ENCODE data around the gene ASF1A. TPM values are rescaled to one million over a fixed set of nuclear protein-coding genes. Genes with fewer than 3 reads are reported as not detected.
A peak's percentile ranks its signal among the peaks of the same experiment; 100 is the strongest.

The ASF1A gene
- total RNA-seq, 1 donor from 2014 or later, result 10.2 TPM

DNA sequence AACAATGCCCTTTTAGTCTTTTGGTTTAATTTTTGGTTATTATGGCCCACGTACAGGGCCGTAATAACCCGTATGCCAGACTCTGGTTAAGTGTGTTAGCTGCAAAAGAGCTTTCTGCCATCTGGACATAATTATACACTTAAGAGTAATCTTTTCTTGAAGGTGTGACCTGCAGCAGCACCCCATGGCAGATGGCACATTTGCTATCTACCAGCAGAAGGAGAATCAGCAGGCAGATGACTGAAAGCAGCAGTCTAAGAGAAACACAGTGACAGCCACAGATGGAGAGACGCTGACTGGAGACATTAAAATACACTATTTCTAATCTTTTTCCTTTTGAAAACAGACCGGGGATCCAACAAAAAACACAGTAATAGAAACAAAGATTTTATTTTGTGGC lies 18.7 kb downstream of the ASF1A start:
- DNase-seq (ENCODE audit: low spot score) (no peak), ATAC-seq (no peak)

DNA sequence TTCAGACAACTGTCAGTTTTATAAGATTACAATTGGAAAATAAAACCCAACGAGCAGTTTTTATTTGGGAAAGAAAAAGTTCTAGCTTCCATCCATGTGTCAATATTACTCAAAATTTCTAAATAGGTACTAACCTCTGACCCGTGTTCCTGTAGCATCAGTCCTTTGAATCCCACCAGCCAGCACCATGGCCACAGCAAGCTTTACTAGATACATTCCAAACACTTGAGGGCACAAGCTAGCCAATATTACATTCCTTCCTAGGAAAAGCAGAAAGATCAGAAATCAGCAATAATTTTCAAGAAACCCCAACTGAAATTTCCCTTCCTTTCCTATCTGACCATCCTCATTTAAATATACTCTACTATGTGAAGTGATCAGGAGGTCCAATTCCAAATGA lies 19.2 kb downstream of the ASF1A start:
- ATAC-seq, result no peak
- no peak for DNase-seq (ENCODE audit: low spot score)

DNA sequence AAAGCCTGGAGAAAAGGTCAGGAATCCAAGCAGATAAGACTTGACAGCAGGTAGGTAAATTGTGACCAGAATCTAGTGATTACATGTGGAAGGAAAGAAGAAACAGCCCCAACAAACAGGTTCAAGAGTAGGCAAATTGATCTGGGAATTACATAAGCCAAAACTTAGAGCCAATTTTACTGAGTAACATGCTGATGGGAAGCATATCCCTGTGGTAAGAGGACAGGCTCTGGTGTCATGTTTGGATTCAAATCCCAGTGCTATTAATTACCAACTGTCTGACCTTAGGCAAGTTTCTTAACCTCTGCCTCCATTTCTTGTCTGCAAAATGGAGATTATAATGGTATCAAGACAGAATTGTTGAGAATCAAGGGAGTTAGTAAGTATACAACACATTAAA lies 20.6 kb downstream of the ASF1A start:
- ATAC-seq (peak; percentile 76), DNase-seq (ENCODE audit: low spot score) (no peak)

DNA sequence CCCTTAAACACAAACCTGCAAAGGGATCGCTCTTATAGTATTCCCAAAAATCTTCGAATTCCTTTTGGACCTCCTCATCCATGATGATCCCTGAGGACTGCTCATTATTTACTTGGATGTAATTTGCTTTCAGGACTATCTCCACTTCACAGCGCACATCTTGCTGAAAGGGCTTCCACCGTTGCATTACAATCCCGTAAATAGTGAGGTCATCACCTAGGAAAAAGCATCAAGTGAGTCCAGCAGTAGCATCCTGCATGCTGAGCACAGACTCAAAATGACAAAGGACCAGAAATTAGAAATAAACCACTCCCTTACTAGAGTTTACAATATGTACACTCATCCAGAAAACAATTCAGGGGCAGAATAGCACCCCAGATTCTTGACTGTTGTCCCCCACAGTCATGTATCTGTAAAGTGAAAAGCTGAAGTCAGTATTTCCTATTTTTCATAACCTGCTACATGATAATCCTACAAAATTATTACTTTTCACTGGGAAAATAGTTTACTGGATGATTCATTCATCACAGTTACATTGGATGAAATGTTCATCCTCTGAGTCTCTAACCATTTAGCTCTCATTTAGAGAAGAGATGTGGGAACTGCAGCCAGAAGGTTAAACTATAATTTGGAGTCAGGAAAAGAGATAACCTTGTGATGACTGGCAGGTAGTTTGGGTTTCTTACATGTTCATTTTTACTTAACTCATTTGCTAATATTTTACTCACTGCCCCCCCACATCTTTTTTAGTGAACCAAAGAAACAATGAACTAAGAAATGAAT lies 23.8 kb downstream of the ASF1A start:
- no peak for ATAC-seq
- no peak for DNase-seq (ENCODE audit: low spot score)

DNA sequence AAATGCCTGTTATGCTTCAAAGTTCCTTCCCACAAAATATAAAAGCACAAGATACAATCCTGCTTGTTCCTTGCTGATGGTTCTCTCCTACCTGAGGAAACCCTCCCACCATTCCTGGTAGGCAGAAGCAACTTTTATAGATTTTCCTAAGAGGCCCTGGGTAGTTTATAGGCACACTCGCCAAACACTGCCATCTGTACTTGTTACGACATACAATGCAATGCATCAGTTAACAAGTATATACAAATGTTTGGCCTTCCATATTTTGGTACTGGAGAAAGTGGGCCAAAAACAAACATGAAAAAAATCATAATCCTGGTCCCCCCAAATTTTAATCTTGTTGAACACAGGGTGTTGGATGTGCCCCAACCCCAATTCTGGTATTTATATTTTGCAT lies 24.4 kb downstream of the ASF1A start:
- ATAC-seq (no peak), DNase-seq (ENCODE audit: low spot score) (no peak)

DNA sequence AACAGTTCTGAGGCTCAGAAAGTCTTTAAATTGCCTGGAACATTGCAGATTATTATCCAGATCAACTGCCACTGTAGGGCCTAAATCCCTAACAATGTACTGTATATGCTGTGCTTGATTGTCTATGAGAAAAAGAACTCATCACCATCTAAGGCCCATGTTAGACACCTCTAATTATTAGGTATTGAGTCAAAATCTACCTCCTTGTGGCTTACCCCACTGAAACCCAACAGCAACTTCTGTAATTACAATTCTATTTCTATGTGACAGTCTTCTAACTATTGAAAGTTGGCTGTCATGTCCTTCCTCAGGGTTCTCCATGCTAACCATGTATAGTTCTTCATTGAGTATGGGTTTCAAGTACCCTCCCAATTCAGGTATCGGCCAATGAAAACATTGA lies 27.1 kb downstream of the ASF1A start:
- DNase-seq (ENCODE audit: low spot score) (no peak), ATAC-seq (no peak)

DNA sequence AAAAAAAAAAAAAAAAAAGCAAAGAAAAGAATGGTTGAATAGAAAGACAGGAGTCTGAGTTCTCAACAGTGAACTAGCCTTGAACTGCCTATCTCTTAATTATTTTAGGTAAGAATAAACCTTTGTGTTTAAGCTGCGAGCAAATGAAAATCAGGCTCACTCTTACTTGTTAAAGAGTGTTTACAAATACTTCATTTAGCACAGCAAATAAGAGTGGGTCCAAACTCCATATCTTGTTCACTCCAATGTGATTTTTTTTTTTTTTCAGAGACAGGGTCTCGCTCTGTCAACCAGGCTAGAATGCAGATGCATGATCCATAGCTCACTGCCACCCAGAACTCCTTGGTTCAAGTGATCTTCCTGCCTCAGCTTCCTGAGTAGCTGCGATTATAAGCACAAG lies 29.1 kb downstream of the ASF1A start:
- ATAC-seq (peak; percentile 38), DNase-seq (ENCODE audit: low spot score) (no peak)

DNA sequence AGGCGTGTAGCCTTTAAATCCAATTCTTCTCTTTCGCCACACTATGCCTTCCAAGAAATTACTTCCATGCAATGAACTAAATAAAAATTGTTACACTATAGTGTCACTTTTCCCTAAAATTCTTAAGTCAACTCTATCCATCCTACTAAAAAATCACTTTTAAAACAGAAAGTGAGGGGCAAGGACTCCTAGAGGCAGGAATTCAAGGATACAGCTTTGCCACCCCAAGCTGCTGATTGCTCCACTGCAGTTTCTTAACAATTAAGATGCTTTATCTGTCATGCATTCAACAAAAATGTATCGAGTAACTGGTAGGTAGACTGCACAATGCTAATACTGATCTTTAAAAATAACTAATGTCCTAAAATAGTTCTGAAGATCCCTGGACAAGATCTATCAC lies 36.7 kb downstream of the ASF1A start:
- no peak for ATAC-seq
- no peak for DNase-seq (ENCODE audit: low spot score)

DNA sequence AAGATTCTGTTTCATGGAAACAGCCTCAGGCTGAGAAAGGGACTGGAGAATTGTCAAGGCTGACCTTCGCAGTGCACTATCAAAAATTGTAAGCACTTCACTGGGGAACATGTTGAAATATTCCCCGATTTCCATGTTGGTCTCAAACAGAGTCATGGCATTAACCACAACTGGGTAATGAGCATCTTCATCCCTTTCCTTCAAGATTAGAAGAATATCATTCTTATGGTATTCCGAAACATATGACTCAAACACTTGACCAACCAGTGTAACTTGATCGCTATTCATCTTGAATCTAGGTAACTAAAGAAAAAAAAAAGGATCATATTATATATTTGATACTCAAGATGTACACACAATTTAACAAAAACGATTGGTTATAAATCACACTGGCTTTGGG lies 37.5 kb downstream of the ASF1A start:
- DNase-seq (ENCODE audit: low spot score) (no peak), ATAC-seq (no peak)

DNA sequence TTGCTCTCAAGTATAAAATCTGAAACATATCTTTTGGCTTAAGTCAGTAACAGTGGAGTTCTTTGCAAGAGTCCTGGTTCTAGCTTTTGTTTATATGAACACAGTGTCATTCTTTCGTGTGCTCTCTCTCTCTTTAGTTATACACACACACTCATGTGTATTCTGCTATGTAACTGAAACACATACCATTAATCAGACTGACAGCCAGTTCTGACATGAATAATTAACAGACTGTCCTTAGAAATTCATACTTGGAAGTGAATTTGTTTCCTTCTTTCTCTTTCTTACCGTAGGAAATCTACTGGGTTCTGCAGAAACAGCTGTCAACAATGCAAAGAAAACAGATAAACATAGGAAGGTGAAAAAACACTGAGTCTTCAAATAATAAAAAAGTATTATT lies 38.5 kb downstream of the ASF1A start:
- DNase-seq (ENCODE audit: low spot score), result no peak
- ATAC-seq, result no peak

DNA sequence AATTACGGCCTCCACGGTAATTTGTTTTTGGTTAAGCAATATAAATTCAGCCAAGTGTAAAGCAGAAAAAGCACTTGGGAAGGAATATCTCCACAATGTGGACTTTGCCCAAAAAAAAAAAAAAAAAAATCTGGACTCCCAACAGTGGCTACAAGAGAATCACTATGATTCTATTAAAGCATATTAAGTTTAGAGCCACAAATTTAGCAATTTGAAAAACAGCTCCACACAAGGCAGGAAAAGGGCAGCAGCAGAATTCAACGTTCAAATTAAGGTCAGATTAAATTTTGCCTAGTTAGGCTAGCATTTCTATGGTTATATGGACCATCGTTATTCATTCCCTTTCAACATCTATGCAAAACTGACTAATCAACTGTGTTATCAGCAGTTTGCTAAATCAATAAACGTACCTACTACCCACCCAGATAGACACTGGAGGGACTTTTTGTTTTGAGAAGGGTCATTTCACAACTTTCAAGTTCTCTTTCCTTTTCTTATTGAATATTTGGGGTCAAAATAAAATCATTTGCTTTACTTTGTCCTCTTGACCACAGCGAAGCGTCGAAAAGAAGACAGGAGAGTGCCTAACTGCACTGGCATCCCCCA lies 40.0 kb downstream of the ASF1A start:
- DNase-seq (ENCODE audit: low spot score), result no peak

DNA sequence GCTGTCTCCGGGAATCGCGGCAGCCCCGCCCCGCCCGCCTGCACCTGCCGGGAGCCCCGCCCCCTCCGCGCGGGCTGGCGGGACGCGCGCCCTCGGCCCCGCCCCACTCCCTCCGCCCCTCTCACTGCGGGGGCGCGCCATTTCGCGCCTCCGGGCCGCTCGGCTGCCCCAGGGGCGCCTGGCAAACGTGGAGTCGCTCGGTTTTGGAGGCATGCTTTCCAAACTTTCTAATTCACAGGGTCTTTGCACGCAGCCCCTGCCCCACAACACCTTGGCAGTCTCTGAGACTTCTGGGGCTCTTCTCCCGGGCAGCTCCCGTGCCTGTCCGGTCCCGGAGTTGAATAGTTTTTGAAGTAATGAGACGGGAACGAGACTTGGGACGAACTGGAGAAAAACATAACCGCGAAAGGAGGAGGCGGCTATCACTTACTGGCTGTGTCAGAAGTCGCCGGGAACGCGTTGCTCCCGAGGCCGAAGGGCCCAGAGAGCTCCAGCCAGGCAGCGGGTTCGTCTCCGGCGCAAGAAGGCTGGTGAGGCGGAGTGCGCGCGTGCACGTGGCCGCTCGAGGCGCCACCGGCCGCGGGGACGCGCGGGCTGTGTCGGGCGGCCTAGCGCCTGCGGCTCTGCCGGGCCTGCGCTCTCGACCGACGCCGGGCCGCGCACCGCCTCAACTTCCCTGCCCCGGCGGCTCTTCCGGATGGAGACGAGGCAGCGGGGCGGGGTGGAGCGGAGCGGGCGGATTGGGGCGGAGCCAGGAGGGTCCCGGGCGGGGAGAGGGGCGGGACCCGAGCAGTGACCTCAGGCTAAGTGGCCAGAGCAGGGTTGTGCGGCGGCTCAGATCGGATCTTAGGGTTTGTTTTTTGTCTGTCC lies 40.7 kb downstream of the ASF1A start, which contains the start of gene MCM9:
Gene MCM9 (minus strand): TSS at position 699 of the 870 bp plus-strand sequence. CDS start 3,436 bp downstream, outside the sequence.
- DNase-seq (ENCODE audit: low spot score) (peak; percentile 94), ATAC-seq (peak; percentile 94)

More for the DNA sequence above, 40.0 kb downstream of the ASF1A start:
- no peak for ATAC-seq

DNA sequence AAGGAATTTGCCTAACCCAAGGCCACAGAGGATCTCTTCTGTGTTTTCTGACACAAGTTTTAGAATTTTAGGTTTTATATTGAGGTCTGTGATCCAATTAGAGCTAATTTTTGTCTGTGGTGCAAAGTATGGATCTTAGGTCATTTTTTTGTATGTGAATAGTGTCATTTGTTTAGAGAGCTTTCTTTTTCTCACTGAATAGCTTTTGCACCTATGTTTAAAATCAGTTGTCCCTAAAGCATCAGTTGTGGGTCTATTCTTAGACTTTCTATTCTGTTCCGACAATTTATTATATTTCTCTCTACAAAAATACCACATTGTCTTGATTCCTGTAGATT lies 41.3 kb downstream of the ASF1A start:
- no peak for ATAC-seq
- no peak for DNase-seq (ENCODE audit: low spot score)

DNA sequence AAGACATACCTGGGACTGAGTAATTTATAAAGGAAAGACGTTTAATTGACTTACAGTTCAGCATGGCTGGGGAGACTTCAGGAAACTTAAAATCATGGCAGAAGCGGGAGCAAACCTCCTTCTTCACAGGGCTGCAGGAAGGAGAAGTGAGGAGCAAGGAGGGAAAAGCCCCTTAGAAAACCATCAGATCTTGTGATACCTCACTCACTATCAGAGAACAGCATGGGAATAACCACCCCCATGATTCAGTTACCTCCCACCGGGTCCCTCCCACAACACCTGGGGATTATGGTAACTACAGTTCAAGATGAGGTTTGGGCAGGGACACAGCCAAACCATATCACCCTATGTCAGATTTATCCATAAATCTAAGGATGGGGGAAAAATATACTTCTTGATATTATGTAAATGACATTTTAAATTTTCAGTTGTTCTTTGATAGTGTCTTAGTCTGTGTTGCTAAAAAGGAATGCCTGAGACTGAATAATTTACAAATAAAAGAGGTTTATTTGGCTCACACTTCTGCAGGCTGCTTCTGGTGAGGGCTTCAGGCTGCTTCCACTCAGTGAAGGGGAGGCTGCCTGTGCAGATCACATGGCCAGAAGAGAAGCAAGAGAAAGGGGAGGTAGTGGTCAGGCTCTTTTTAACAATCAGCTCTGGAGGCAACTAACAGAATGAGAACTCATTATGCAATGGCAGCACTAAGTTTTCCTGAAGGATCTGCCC lies 42.2 kb downstream of the ASF1A start:
- no peak for ATAC-seq
- DNase-seq (ENCODE audit: low spot score), result no peak

DNA sequence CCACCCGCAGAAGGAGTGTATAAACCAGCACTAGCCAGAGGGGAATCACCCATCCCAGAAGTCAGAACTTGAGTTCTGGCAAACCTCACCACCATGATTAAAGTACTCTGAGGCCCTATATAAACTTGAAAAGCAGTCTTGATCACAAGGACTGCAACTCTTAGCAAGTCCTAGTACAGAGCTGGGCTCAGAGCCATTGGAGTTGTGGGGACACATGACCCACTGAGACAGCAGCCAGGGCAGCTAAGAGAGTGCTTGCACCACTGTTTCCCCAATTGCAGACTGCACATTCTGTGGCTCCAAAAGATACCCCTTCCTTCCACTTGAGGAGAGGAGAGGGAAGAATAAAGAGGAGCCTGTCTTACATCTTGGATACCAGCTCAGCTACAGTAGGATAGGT lies 45.7 kb downstream of the ASF1A start:
- DNase-seq (ENCODE audit: low spot score), result no peak

DNA sequence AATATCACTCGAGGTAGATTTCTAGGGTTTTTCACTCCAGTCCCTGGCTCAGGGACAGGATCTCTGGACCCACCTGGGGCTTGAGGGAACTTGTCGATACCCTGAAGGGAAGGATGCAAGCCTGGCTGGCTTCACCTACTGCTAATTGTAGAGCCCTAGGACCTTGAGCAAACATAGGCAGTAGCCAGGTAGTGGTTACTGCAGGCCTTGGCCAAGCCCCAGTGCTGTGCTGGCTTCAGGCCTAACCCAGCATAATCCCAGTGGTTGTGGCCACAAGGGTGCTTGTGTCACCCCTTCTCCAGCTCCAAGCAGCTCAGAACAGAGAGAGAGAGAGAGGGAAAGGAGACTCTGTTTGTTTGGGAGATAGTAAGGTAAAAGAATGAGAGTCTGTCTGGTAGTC lies 46.8 kb downstream of the ASF1A start:
- DNase-seq (ENCODE audit: low spot score), result peak; percentile 52
- ATAC-seq, result peak; percentile 93

More for the DNA sequence above, 45.7 kb downstream of the ASF1A start:
- no peak for ATAC-seq

DNA sequence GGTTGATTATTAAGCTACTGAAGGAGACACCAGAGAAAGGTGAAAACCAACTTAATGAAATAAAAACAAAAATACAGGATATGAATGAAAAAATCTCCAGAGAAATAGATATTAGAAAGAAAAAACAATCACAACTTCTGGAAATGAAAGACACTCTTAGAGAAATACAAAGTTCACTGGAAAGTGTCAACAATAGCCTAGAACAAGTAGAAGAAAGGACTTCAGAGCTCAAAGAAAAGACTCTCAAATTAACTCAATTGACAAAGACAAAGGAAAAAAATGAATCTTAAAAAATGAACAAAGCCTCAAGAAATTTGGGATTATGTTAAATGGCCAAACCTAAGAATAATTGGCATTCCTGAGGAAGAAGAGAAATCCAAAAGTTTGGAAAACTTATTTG lies 51.3 kb downstream of the ASF1A start:
- no peak for DNase-seq (ENCODE audit: low spot score)
- ATAC-seq, result no peak

DNA sequence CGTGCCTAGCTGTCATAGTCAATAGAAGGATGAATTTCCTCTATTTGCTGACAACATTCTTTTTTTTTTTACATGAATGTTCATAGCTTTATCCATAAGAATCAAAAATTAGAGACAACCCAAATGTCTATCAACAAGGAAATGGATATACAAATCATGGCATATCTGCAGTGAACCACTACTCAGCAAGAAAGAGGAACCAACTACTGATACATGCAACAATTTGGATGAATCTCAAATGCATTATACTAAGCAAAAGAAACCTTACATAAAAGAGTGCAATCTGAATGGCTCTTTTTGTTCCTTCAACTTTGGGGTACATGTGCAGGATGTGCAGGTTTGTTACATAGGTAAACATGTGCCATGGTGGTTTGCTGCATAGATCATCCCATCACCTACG lies 58.7 kb downstream of the ASF1A start:
- no peak for DNase-seq (ENCODE audit: low spot score)
- no peak for ATAC-seq

DNA sequence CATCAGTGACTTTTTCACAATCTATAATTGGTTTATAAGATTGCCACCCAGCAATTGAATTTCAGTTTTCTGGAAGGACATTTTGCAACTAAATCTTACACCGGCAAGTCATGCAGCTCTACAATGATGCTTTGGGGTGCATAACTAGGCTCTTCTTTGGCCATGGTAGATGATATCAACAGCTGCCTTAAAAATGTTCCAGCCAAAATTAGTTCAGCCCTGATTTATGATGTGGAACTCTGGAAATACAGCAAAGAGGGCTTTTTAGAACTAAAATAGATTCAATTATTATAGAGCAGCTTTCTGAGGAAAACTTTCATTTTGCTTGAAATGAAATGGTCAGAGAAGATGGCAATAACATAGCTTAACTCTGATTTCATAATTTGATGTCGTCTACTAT lies 59.4 kb downstream of the ASF1A start:
- DNase-seq (ENCODE audit: low spot score) (no peak), ATAC-seq (no peak)
